Measurements from ENCODE around the gene DENND5B.
"Not testable (repeated sequence)": the region's sequence is repeated elsewhere in the genome, so short reads cannot be mapped to it uniquely, and the experiment has no call there.

DENND5B gene

GRCh38 chr12:31557707-31558106 is 33.2 kb downstream of the DENND5B start:
- no peak for DNase-seq (ENCODE audit: low read depth)

GRCh38 chr12:31555466-31555865 is 35.5 kb downstream of the DENND5B start:
- not testable (repeated sequence) for DNase-seq (ENCODE audit: low read depth)

- DNase-seq (ENCODE audit: low read depth), result not testable (repeated sequence)
Measured at GRCh38 chr12:31550590-31550989, 40.3 kb downstream of the DENND5B start.

GRCh38 chr12:31536672-31537071 is 54.3 kb downstream of the DENND5B start:
- no peak for DNase-seq (ENCODE audit: low read depth)

- no peak for DNase-seq (ENCODE audit: low read depth)
Measured at GRCh38 chr12:31533470-31533869, 57.5 kb downstream of the DENND5B start.

- no peak for DNase-seq (ENCODE audit: low read depth)
Measured at GRCh38 chr12:31531893-31532292, 59.0 kb downstream of the DENND5B start.

GRCh38 chr12:31528095-31528494 is 62.8 kb downstream of the DENND5B start:
- no peak for DNase-seq (ENCODE audit: low read depth)

- DNase-seq (ENCODE audit: low read depth), result no peak
Measured at GRCh38 chr12:31527083-31527482, 63.9 kb downstream of the DENND5B start.

GRCh38 chr12:31526158-31526546 is 64.8 kb downstream of the DENND5B start:
- no peak for DNase-seq (ENCODE audit: low read depth)

GRCh38 chr12:31525496-31526157 is 65.3 kb downstream of the DENND5B start:
- no peak for DNase-seq (ENCODE audit: low read depth)

- DNase-seq (ENCODE audit: low read depth), result no peak
Measured at GRCh38 chr12:31524791-31525495, 66.0 kb downstream of the DENND5B start.

GRCh38 chr12:31523306-31523705 is 67.6 kb downstream of the DENND5B start:
- no peak for DNase-seq (ENCODE audit: low read depth)

- DNase-seq (ENCODE audit: low read depth), result no peak
Measured at GRCh38 chr12:31522607-31523006, 68.3 kb downstream of the DENND5B start.

GRCh38 chr12:31521964-31522363 is 69.0 kb downstream of the DENND5B start:
- no peak for DNase-seq (ENCODE audit: low read depth)

- no peak for DNase-seq (ENCODE audit: low read depth)
Measured at GRCh38 chr12:31519511-31519910, 71.4 kb downstream of the DENND5B start.

- DNase-seq (ENCODE audit: low read depth), result peak; percentile 100
Measured at GRCh38 chr12:31518680-31519227, 72.2 kb downstream of the DENND5B start.

GRCh38 chr12:31517994-31518393 is 72.9 kb downstream of the DENND5B start:
- peak; percentile 35 for DNase-seq (ENCODE audit: low read depth)

GRCh38 chr12:31516702-31517101 is 74.2 kb downstream of the DENND5B start:
- no peak for DNase-seq (ENCODE audit: low read depth)

- no peak for DNase-seq (ENCODE audit: low read depth)
Measured at GRCh38 chr12:31514912-31515311, 76.0 kb downstream of the DENND5B start.

- DNase-seq (ENCODE audit: low read depth), result no peak
Measured at GRCh38 chr12:31510034-31510433, 80.9 kb downstream of the DENND5B start.

GRCh38 chr12:31508436-31509150 is 82.3 kb downstream of the DENND5B start:
- DNase-seq (ENCODE audit: low read depth), result no peak

GRCh38 chr12:31507966-31508365 is 83.0 kb downstream of the DENND5B start:
- DNase-seq (ENCODE audit: low read depth), result no peak

Data from HS-27A (cell line).